Caki2 (cell line): ENCODE data around the gene DPY19L2. TPM values are rescaled to one million over a fixed set of nuclear protein-coding genes. Genes with fewer than 3 reads are reported as not detected.
"Not testable (repeated sequence)": the region's sequence is repeated elsewhere in the genome, so short reads cannot be mapped to it uniquely, and the experiment has no call there.

Experiments
- DNase-seq: peaks from one replicate; pipeline ENCODE4 v3.0.0-alpha.2; 2015; ENCODE audit warnings: low read depth
- in situ Hi-C: cut with HindIII; loops from 2 replicates; pipeline ENCODE4 v1.10.0; 2016; ENCODE audit warnings: low sequenced_read_pairs, low pct_unique_long_range_greater_than_20kb, mixed read lengths
- total RNA-seq: library from RNA; depleted of rRNA; stranded (reverse); fragments of >200 nt; shearing (Covaris generic); gene quantifications from 2 replicates; pipeline ENCODE4 v1.2.3, GENCODE V29; 2014; ENCODE audit warnings: low replicate concordance

DPY19L2 gene
- total RNA-seq, 1 experiment from 2014 or later = 1.1 TPM

- DNase-seq, in situ Hi-C loops: not testable (repeated sequence)
These were observed 1.6 kb upstream of the DPY19L2 start for GRCh38 chr12:63669936-63670335.

- DNase-seq, in situ Hi-C loops: not testable (repeated sequence)
These were observed 1.1 kb upstream of the DPY19L2 start for GRCh38 chr12:63669427-63669826.

DNA sequence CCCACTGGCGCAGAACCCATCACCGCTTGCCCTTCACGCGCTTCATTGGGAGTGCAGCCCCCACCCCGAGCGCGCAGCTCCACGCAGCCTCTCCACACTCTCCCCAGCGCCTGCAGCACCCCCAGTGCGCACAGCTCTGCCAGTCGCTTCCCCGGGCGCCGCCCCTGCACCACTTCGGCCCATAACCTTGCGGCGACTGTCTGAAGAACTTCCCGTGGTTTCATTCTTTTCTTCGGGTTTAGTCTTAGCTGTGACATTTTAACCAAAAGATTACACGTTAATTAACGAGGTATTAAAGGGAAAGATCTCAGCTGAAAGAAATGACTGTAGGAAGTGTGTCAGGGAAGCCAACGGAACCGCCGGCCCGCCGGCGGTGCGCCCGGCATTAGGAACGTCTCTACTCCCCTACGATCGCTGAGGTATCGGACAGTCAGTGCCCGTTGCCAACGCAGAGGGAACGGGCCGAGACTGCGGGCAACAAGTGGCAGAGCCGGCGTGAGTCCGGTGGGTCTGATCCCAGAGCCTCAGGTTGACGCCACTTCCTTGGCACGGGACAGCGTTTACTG, 590 bp upstream of the DPY19L2 start:
- DNase-seq = peak; percentile 64
- in situ Hi-C loops = not testable (repeated sequence)

DNA sequence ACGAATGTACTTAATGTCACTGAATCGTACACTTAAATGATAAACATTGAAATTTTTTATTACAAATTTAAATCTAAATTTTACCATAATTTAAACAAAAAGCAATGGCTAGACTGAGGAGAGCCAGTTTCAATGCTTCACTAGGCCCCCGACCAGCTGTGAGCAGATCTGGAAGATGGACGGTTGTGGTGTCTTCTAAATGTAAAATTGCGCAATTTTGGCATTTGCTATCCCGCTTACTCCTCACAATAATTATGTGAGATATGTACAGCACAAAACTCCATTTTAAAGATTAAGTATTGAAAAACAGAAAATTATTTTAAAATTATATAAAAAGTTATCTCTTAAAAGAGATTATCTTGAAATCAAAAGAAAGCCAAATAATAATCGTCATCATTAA, 5.3 kb downstream of the DPY19L2 start:
- in situ Hi-C loops, DNase-seq: not testable (repeated sequence)

- peak; percentile 26 for DNase-seq
- in situ Hi-C loops = not testable (repeated sequence)
These were observed 9.8 kb downstream of the DPY19L2 start for GRCh38 chr12:63658501-63658900.

- DNase-seq, in situ Hi-C loops: not testable (repeated sequence)
These were observed 11.9 kb downstream of the DPY19L2 start for GRCh38 chr12:63656407-63656806.

- DNase-seq, in situ Hi-C loops: not testable (repeated sequence)
These were observed 12.6 kb downstream of the DPY19L2 start for GRCh38 chr12:63655543-63656257.

DNA sequence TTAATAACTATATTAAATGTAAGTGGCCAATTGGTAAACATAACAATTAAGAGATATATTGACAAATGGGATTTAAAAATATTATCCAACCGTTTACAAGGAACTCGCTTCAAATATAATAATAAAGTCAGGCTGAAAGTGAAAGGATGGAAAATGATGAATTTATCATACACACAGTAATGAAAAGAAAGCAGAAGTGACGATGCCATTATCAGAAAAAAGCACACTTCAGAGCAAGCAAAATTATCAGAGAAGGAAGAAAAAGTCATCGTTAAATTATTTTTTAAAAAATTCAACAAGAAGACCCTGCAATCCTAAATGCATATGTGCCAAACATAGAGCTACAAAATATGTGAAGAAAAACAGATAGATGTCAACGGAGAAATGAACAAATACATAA, 13.8 kb downstream of the DPY19L2 start:
- in situ Hi-C loops, DNase-seq: not testable (repeated sequence)

- in situ Hi-C loops, DNase-seq: not testable (repeated sequence)
These were observed 18.8 kb downstream of the DPY19L2 start for GRCh38 chr12:63649517-63649916.

DNA sequence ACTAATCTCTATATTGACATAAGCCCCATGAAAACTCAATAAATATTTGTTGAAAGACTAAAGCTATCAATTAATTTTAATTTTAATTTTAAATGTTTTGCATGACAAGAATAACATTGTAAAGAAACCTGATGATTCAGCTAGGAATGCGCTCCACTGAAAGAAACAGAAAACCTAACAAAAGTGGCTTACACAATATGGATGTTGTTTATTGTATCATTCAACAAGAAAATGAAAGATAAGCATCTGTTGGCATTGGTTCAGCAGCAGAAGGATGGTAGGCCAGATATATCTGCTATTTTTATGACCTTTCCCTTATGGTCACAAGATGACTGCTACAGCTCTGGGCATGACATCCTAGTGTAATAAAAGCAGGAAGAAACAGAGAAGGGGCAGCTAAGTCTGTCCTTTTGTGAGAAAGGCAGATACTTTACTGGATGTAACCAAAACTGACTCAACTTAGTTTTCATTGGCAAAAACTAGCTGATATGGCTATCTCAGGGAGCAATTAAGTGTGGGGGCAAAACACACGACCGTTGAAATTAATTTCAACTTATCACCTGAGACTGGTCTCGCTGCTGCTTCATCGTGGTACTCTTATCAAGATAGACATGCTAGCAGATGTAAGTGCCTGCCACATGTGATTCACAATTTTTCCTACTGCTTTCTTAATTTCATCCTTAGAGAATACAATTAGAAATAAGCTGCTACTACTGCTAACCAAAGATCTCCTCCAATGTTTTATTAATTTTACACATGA, 24.7 kb downstream of the DPY19L2 start:
- in situ Hi-C loops = not testable (repeated sequence)

GRCh38 chr12:63624258-63624657, 44.0 kb downstream of the DPY19L2 start:
- DNase-seq, in situ Hi-C loops: not testable (repeated sequence)

More for the DNA sequence above, 24.7 kb downstream of the DPY19L2 start:
- not testable (repeated sequence) for DNase-seq

GRCh38 chr12:63615544-63615943, 52.7 kb downstream of the DPY19L2 start:
- in situ Hi-C loops, DNase-seq: not testable (repeated sequence)

DNA sequence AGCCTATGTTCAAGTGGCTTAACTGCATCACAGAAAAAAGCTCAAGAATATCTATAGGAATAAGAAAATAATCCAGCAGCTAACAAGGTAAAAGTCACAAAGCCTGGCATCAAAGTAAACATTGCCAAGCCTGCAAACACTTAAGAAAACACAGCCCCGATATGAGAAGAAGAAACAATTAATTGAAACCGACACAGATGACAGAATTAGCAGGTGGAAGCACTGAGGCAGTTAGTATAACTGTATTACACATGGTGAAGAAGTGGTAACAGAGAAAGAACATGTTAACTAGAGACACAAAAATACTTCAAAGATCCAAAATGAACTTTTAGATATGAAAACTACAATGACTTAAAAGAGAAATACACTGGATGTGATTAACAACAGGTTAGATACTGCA, 57.0 kb downstream of the DPY19L2 start:
- in situ Hi-C loops, DNase-seq: not testable (repeated sequence)

DNA sequence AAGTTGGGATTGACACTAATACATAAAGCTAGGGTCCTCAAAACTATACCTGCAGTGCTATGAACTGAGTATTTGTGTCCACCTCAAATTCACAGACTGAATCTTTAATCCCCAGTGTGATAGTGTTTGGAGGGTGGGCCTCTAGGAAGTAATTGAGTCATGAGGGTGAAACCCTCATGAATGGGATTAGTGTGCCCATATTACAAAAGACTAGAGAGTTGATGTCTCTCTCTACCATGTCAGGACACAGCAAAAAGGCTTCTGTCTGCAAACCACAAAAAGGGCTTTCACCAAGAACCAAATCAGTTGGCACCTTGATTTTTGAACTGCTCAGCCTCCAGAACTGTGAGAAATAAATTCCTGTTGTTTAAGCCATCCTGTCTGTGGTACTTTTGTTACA, 59.0 kb downstream of the DPY19L2 start:
- in situ Hi-C loops, DNase-seq: not testable (repeated sequence)

DNA sequence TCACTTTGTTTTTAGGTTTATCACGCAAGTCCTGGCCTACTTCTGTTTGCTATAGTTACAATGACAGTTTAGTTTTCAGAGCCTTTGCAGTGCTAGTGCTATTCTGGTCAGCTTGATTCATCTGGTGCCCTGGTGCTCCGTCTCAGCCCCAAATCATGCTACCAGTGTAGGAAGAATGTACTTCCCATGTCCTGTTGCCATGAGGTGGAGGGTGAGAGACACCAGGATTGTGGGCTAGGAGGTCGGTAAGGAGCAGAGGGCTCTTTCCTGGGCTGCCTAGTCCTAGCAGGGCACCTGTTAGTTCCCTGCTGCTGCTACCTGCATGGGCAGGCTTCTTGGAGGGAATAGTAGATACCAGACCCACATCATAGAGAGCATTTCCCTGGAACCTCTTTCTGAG, 63.3 kb downstream of the DPY19L2 start:
- DNase-seq, in situ Hi-C loops: not testable (repeated sequence)

- peak; percentile 59 for DNase-seq
- in situ Hi-C loops = not testable (repeated sequence)
These were observed 73.5 kb downstream of the DPY19L2 start for GRCh38 chr12:63594828-63595227.

GRCh38 chr12:63584426-63584825, 83.9 kb downstream of the DPY19L2 start:
- in situ Hi-C loops = not testable (repeated sequence)
- peak; percentile 8 for DNase-seq

- DNase-seq, in situ Hi-C loops: not testable (repeated sequence)
These were observed 85.0 kb downstream of the DPY19L2 start for GRCh38 chr12:63583289-63583688.

DNA sequence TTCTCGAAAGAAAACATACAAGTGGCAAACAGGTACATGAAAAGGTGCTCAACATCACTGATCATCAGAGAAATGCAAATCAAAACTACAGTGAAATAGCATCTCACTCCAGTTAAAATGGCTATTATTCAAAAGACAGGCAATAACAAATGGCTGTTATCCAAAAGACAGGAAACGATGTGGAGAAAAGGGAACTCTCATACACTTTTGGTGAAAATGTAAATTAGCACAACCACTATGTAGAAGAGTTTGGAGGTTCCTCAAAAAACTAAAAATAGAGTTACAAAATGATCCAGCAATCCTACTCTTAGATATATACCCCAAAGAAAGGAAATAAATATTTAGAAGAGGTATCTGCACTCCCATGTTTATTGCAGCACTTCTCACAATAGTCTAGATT, 90.7 kb downstream of the DPY19L2 start:
- in situ Hi-C loops, DNase-seq: not testable (repeated sequence)
